Measurements from ENCODE around the gene ARHGAP8. TPM values are rescaled to one million over a fixed set of nuclear protein-coding genes. Genes with fewer than 3 reads are reported as not detected.

ARHGAP8 gene
- total and polyA plus RNA-seq, 10 of the 15 experiments (the other 5 are each of a cell fraction or from before 2014, with no cell fraction given): 0.33 TPM; not detected in 9

GRCh38 chr22:44909241-44909640 lies 156.9 kb downstream of the ARHGAP8 start:
- 35% methylated on average over 6 of the region's 6 CpGs for WGBS (ENCODE audit: insufficient coverage, insufficient replicate concordance, low lambda C conversion rate, missing lambda C conversion rate)
- FAIRE-seq: no peak

More at GRCh38 chr22:44909241-44909640, 156.9 kb downstream of the ARHGAP8 start:
- ChIA-PET CTCF (interaction anchor here (0.7 kb wide), 1 partner anchor 1292 kb away, joined by 3 read pairs; no protein-coding TSS in a partner anchor), POLR2A (no interaction called here), SMC1A (ENCODE audit: uncharacterized antibody, unreplicated experiment) (no interaction called here), RAD21 (ENCODE audit: unreplicated experiment) (no interaction called here)
- Histone ChIP-seq H3K36me3 (ENCODE audit: control insufficient read depth in 2 of 2, insufficient read depth in 2 of 2, low read length in 1 of 2) (no peaks in the 10 kb centered on the region), H2AFZ (ENCODE audit: control insufficient read depth, low read depth, low read length) (no peak overlapping the region), H3K27ac (ENCODE audit: control insufficient read depth, insufficient read depth) (no peak overlapping the region), H3K79me2 (ENCODE audit: control insufficient read depth, insufficient read depth, low read length) (no peaks in the 10 kb centered on the region), H3K4me3 (no peak overlapping the region), H3K4me1 (ENCODE audit: control insufficient read depth, insufficient read depth, low read length) (no peaks in the 10 kb centered on the region), H3K9ac (ENCODE audit: control insufficient read depth, insufficient read depth, low read length) (no peak overlapping the region), H3K9me3 (replicated peaks; ENCODE audit: control insufficient read depth, insufficient read depth, low read length) (no peaks in the 10 kb centered on the region; the same call in 2 of the 3 replicates), H3K4me2 (ENCODE audit: control insufficient read depth, insufficient read depth) (no peak overlapping the region), H3K27me3 (replicated peaks in 1 of 2; ENCODE audit: control insufficient read depth in 2 of 2, insufficient read depth in 2 of 2, low read length in 1 of 2) (no peaks in the 10 kb centered on the region), H4K20me1 (ENCODE audit: control insufficient read depth, insufficient read depth) (no peaks in the 10 kb centered on the region)
- in situ Hi-C loops (cut with MboI) (loop anchor here (25.0 kb wide), 1 partner anchor 1053 kb away; no protein-coding TSS in a partner anchor), intact Hi-C loops (cut with micrococcal nuclease; ENCODE audit: unreplicated experiment) (no loop called here)
- no peak for ATAC-seq
- BruUV-seq (replicated peaks): no TSS peak
- no peak for DNase-seq (ENCODE audit: low read depth, low spot score)
- no peak for TF ChIP-seq ZNF592 (IDR thresholded peaks at IDR 0.05)
- no peak for TF ChIP-seq RB1 (IDR thresholded peaks at IDR 0.05; ENCODE audit: borderline replicate concordance)
- TF ChIP-seq SRF (IDR thresholded peaks at IDR 0.05; ENCODE audit: low read depth in 2 of 2, low read length in 2 of 2): no peak
- TF ChIP-seq NFXL1 (IDR thresholded peaks at IDR 0.05; ENCODE audit: borderline replicate concordance): no peak
- TF ChIP-seq MTA3 (IDR thresholded peaks at IDR 0.05; ENCODE audit: borderline replicate concordance, low read length): no peak

Other genes starting within 250 kb of the ARHGAP8 start
- gene PRR5, start 50.4 kb upstream of the ARHGAP8 start, total RNA-seq (2014; rRNA removed): 0.54 and 1.6 TPM in 2 replicates
- 0.89 and 0.92 TPM in 2 replicates for gene PRR5, start 50.4 kb upstream of the ARHGAP8 start, total RNA-seq (2014; rRNA removed; fragmentation: Illumina TruSeq; extraction: Trizol)
- 4.5 and 5.3 TPM in 2 replicates for gene PRR5, start 50.4 kb upstream of the ARHGAP8 start, total RNA-seq (2021)
- 4.7 and 9.4 TPM in 2 replicates for gene PRR5, start 50.4 kb upstream of the ARHGAP8 start, polyA plus RNA-seq (2011; rRNA removed)
- gene PRR5, start 50.4 kb upstream of the ARHGAP8 start, polyA plus RNA-seq (2014; fragmentation: Illumina TruSeq; extraction: Trizol): 0.59 TPM in 1 of 2 replicates, not detected in the other
- under 1 TPM; 0.03 to 0.13 TPM for gene PRR5, start 50.4 kb upstream of the ARHGAP8 start, polyA plus RNA-seq (2014; fragmentation: Nextera tagmentation; extraction: Ambion mirVana)
- 2.9 TPM in 2 replicates for gene PRR5, start 50.4 kb upstream of the ARHGAP8 start, polyA plus RNA-seq (2014; rRNA removed)
- gene PRR5, start 50.4 kb upstream of the ARHGAP8 start, polyA plus RNA-seq (2016; fragmentation: Nextera tagmentation; extraction: Ambion mirVana): 1 to 10 TPM; 1.3 to 1.8 TPM

Measured in GM12878 (cell line).